Measurements from ENCODE around the gene BDH2. TPM values are rescaled to one million over a fixed set of nuclear protein-coding genes. Genes with fewer than 3 reads are reported as not detected.

Gene BDH2
- total RNA-seq, 6 donors from 2014 or later, result 34.6 to 80.1 (median 56.8) TPM

- no peaks in the 10 kb centered on the region for H3K4me1 ChIP-seq
- DNase-seq (no peak), ATAC-seq (ENCODE audit: low FRiP score in 2 of 2) (no peak)
- no peaks in the 10 kb centered on the region for H3K27me3 ChIP-seq
- no peak for TF ChIP-seq EP300 (IDR thresholded peaks at IDR 0.05)
- no peak for TF ChIP-seq POLR2AphosphoS5 (IDR thresholded peaks at IDR 0.05)
- no peak for TF ChIP-seq POLR2A (IDR thresholded peaks at IDR 0.05)
- TF ChIP-seq, protein P1, sequence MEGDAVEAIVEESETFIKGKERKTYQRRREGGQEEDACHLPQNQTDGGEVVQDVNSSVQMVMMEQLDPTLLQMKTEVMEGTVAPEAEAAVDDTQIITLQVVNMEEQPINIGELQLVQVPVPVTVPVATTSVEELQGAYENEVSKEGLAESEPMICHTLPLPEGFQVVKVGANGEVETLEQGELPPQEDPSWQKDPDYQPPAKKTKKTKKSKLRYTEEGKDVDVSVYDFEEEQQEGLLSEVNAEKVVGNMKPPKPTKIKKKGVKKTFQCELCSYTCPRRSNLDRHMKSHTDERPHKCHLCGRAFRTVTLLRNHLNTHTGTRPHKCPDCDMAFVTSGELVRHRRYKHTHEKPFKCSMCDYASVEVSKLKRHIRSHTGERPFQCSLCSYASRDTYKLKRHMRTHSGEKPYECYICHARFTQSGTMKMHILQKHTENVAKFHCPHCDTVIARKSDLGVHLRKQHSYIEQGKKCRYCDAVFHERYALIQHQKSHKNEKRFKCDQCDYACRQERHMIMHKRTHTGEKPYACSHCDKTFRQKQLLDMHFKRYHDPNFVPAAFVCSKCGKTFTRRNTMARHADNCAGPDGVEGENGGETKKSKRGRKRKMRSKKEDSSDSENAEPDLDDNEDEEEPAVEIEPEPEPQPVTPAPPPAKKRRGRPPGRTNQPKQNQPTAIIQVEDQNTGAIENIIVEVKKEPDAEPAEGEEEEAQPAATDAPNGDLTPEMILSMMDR (IDR thresholded peaks at IDR 0.05), result no peak
- 47 to 51% methylated on average over 2 of the region's 2 CpGs for WGBS, 2 donors
- H3K27ac ChIP-seq, result no peak overlapping the region
- H3K4me3 ChIP-seq, result no peak overlapping the region
- no peaks in the 10 kb centered on the region for H3K36me3 ChIP-seq
- no peaks in the 10 kb centered on the region for H3K9me3 ChIP-seq
Observed at GRCh38 chr4:103050736-103051436, 48.7 kb downstream of the BDH2 start.

DNA sequence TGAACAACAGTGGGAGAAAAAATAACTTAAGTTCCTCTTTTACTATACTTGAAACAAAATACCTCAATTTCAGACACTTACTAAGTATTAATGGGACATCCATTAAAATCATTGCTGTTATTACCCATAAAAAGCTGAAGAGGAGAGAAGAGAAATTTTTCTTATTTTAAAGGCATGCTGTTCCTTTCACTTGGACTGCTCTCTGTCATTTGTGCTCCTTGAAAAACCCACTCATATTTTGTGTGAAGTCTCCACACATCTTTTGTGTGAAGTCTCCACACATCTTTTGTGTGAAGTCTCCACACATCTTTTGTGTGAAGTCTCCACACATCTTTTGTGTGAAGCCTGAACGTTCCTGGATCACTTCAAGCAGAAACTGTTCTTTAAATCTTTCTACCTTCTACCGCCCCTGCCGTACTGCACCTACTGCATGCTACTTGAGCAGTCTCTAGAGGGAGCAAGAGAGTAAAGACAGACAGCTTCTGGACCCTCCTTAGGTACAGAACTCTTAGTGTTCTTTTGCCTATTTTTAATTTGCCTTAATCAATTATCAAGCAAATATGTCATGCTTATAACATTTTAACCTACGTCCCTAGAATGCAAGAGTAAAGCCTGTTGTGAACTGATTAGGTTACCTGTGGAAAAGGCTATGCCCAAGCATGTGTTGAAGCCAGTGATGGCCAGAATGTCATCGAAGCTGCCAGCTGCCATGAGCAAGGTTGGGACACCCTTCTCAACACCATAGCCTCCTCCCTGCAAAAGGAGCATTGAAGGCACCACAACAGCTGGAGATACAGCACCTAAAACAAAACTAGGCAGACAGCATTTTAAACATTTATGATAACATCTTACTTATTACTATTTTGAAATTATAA is 53.0 kb downstream of the BDH2 start:
- H3K36me3 ChIP-seq, result no peaks in the 10 kb centered on the region
- no peaks in the 10 kb centered on the region for H3K9me3 ChIP-seq
- ATAC-seq (ENCODE audit: low FRiP score in 2 of 2), result peak; percentile 81 to 87
- DNase-seq, result peak in 1 of 2 donors; percentile 24
- H3K27ac ChIP-seq, result no peak overlapping the region
- TF ChIP-seq, protein P1 (IDR thresholded peaks at IDR 0.05), result peak in 5 of 6 experiments; percentile 45 to 62 (median 54)
- no peak for TF ChIP-seq POLR2A (IDR thresholded peaks at IDR 0.05)
- no peak for TF ChIP-seq POLR2AphosphoS5 (IDR thresholded peaks at IDR 0.05)
- 44 to 56% methylated on average over 5 of the region's 5 CpGs for WGBS, 2 donors
- H3K4me3 ChIP-seq, result no peak overlapping the region
- H3K4me1 ChIP-seq, result no peaks in the 10 kb centered on the region
- no peaks in the 10 kb centered on the region for H3K27me3 ChIP-seq

GRCh38 chr4:103044183-103044582 is 55.5 kb downstream of the BDH2 start:
- Histone ChIP-seq H3K27me3 (no peaks in the 10 kb centered on the region), H3K4me1 (no peaks in the 10 kb centered on the region), H3K36me3 (no peaks in the 10 kb centered on the region), H3K9me3 (no peaks in the 10 kb centered on the region), H3K4me3 (no peak overlapping the region), H3K27ac (no peak overlapping the region)
- DNase-seq (no peak), ATAC-seq (ENCODE audit: low FRiP score in 2 of 2) (no peak)
- no peak for TF ChIP-seq EP300 (IDR thresholded peaks at IDR 0.05)
- no peak for TF ChIP-seq POLR2AphosphoS5 (IDR thresholded peaks at IDR 0.05)
- no peak for TF ChIP-seq POLR2A (IDR thresholded peaks at IDR 0.05)
- TF ChIP-seq, protein P1 (IDR thresholded peaks at IDR 0.05), result no peak
- WGBS, 2 donors, result 79 to 84% methylated on average over 2 of the region's 2 CpGs

- WGBS, 2 donors, result 94 to 98% methylated on average over 2 of the region's 2 CpGs
- no peaks in the 10 kb centered on the region for H3K4me1 ChIP-seq
- H3K27ac ChIP-seq, result no peak overlapping the region
- H3K27me3 ChIP-seq, result no peaks in the 10 kb centered on the region
- H3K36me3 ChIP-seq, result no peaks in the 10 kb centered on the region
- no peak for ATAC-seq (ENCODE audit: low FRiP score in 2 of 2)
- DNase-seq, result no peak
- H3K4me3 ChIP-seq, result no peak overlapping the region
- TF ChIP-seq POLR2AphosphoS5 (IDR thresholded peaks at IDR 0.05), result no peak
- no peak for TF ChIP-seq EP300 (IDR thresholded peaks at IDR 0.05)
- no peak for TF ChIP-seq POLR2A (IDR thresholded peaks at IDR 0.05)
- TF ChIP-seq, protein P1 (IDR thresholded peaks at IDR 0.05), result no peak
- no peaks in the 10 kb centered on the region for H3K9me3 ChIP-seq
Observed at GRCh38 chr4:103036169-103036568, 63.5 kb downstream of the BDH2 start.

All from upper lobe of left lung (tissue), 6 donors.